Natural killer cell treated with Interleukin-12 subunit alpha and Interleukin-12 subunit beta and Interleukin-15 and Interleukin-18, amount 100 ng/mL, for 72 hours (primary cell): ENCODE results near the gene SMCO4. TPM values are rescaled to one million over a fixed set of nuclear protein-coding genes. Genes with fewer than 3 reads are reported as not detected.
"Not testable (repeated sequence)": the region's sequence is repeated elsewhere in the genome, so short reads cannot be mapped to it uniquely, and the experiment has no call there.

Experiments used
- ATAC-seq, 2 donors: fragments of 150-1000 bp; cut with Tn5 transposase in 1 of 2; sonication (Bioruptor Pico), chemical (Tn5 transposase) in 1 of 2; 2 replicates each; pipeline ENCODE4 v1.10.0; 2021
- DNase-seq: peaks from one replicate; pipeline ENCODE4 v3.0.0; 2022; ENCODE audit warnings: low spot score
- H3K27ac Mint-ChIP-seq, 2 donors: 1 replicate in 1 of 2; 2 replicates in 1 of 2; pipeline ENCODE4 v1.8.0; 2022; ENCODE audit warnings: mixed read lengths in 2 of 2, mild to moderate bottlenecking in 1 of 2, moderate library complexity in 1 of 2
- H3K27me3 Mint-ChIP-seq, 2 donors: 1 replicate in 1 of 2; 2 replicates in 1 of 2; pipeline ENCODE4 v1.8.0; 2022; ENCODE audit warnings: mixed read lengths in 2 of 2
- H3K36me3 Mint-ChIP-seq: one replicate; pipeline ENCODE4 v1.8.0; 2022; ENCODE audit warnings: mixed read lengths
- H3K4me1 Mint-ChIP-seq, 2 donors: 1 replicate in 1 of 2; 2 replicates in 1 of 2; pipeline ENCODE4 v1.8.0; 2022; ENCODE audit warnings: low read depth in 2 of 2, mixed read lengths in 2 of 2, mild to moderate bottlenecking in 1 of 2
- H3K4me3 Mint-ChIP-seq: one replicate; pipeline ENCODE4 v1.8.0; 2022; ENCODE audit warnings: mixed read lengths
- H3K9me3 Mint-ChIP-seq: 2 replicates; pipeline ENCODE4 v1.8.0; 2022; ENCODE audit warnings: mixed read lengths
- total RNA-seq, 2 donors: library from RNA; stranded (reverse); gene quantifications; one replicate each; pipeline ENCODE4 v1.2.3, GENCODE V29; 2022

The SMCO4 gene
- total RNA-seq, 2 donors from 2014 or later: 12.7 to 17.9 TPM

- no peak for ATAC-seq
- no peaks in the 10 kb centered on the region for H3K9me3 Mint-ChIP-seq
- no peaks in the 10 kb centered on the region for H3K36me3 Mint-ChIP-seq
- H3K4me1 Mint-ChIP-seq: peaks cover 7 to 12% of the 10 kb centered on the region in 2 donors
- H3K4me3 Mint-ChIP-seq: no peak overlapping the region
- H3K27me3 Mint-ChIP-seq: peaks cover 7 to 18% of the 10 kb centered on the region in 2 donors
- no peak overlapping the region for H3K27ac Mint-ChIP-seq
- no peak for DNase-seq
Measured at GRCh38 chr11:93547028-93547427, 3.8 kb upstream of the SMCO4 start.

- no peak overlapping the region for H3K4me3 Mint-ChIP-seq
- ATAC-seq (no peak), DNase-seq (no peak)
- H3K27ac Mint-ChIP-seq: no peak overlapping the region
- no peaks in the 10 kb centered on the region for H3K9me3 Mint-ChIP-seq
- H3K27me3 Mint-ChIP-seq: peaks cover 0 to 10% of the 10 kb centered on the region in 2 donors
- peaks cover 11 to 13% of the 10 kb centered on the region in 2 donors for H3K4me1 Mint-ChIP-seq
- no peaks in the 10 kb centered on the region for H3K36me3 Mint-ChIP-seq
Measured at GRCh38 chr11:93545566-93545965, 2.4 kb upstream of the SMCO4 start.

DNA sequence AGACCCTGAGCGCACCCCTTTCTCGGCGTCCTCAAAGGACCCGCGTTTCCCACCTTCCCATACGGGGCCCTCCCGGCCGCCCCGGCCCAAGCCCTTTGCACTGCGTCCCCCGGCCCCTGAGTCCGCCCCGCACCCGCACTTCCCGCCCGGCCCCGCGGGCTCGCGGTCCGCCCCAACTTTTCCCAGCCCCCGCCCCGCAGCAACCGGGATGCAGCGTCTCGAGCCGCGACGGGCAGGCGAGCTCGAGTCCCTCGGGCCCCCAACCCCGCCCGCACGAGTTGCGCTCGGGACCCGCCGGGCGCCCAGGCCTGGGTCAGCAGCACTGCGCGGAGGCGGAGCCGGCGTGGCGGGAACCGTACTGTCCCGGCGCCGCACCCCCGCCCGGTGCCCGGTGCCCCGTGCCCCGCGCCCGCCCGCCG is 371 bp downstream of the SMCO4 start:
- ATAC-seq: peak; percentile 69 to 79
- Mint-ChIP-seq H3K36me3 (no peaks in the 10 kb centered on the region), H3K4me3 (peak overlapping the region; percentile 75), H3K27me3 (peaks cover 0 to 8% of the 10 kb centered on the region in 2 donors), H3K27ac (no peak overlapping the region), H3K4me1 (peaks cover 13 to 16% of the 10 kb centered on the region in 2 donors), H3K9me3 (no peaks in the 10 kb centered on the region)
- DNase-seq: no peak

- ATAC-seq (peak; percentile 66 to 68), DNase-seq (no peak)
- H3K36me3 Mint-ChIP-seq: no peaks in the 10 kb centered on the region
- H3K4me1 Mint-ChIP-seq: peaks cover 18 to 23% of the 10 kb centered on the region in 2 donors
- peak overlapping the region in 1 of 2 donors; percentile 37 for H3K27ac Mint-ChIP-seq
- H3K27me3 Mint-ChIP-seq: peaks cover 0 to 5% of the 10 kb centered on the region in 2 donors
- no peaks in the 10 kb centered on the region for H3K9me3 Mint-ChIP-seq
- H3K4me3 Mint-ChIP-seq: peak overlapping the region; percentile 75
Measured at GRCh38 chr11:93541884-93542810, 1.0 kb downstream of the SMCO4 start.

- ATAC-seq (no peak), DNase-seq (no peak)
- H3K4me1 Mint-ChIP-seq: peaks cover 22 to 26% of the 10 kb centered on the region in 2 donors
- no peak overlapping the region for H3K4me3 Mint-ChIP-seq
- H3K27me3 Mint-ChIP-seq: no peaks in the 10 kb centered on the region
- no peaks in the 10 kb centered on the region for H3K9me3 Mint-ChIP-seq
- H3K27ac Mint-ChIP-seq: no peak overlapping the region
- no peaks in the 10 kb centered on the region for H3K36me3 Mint-ChIP-seq
Measured at GRCh38 chr11:93540896-93541553, 2.2 kb downstream of the SMCO4 start.

DNA sequence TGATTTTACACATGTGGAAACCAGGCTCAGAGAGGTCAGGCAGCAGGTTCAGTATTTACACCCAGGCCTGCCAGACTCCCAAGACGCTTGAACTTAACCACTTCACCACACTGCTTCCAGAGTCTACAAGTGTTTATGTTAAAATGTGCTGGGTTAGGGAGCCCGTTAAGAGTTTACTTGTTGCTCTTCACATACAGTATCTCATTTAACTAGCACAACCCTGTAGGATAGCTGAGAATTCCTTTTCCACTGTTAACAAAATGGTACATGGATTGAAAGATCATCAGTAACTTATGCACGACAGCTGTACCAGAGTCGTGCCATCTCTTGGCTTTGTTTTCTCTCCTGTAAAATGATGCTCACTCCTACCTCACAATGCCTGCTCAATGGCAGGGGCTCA is 2.9 kb downstream of the SMCO4 start:
- peaks cover 27 to 33% of the 10 kb centered on the region in 2 donors for H3K4me1 Mint-ChIP-seq
- ATAC-seq (no peak), DNase-seq (no peak)
- H3K4me3 Mint-ChIP-seq: no peak overlapping the region
- H3K9me3 Mint-ChIP-seq: no peaks in the 10 kb centered on the region
- no peaks in the 10 kb centered on the region for H3K36me3 Mint-ChIP-seq
- no peaks in the 10 kb centered on the region for H3K27me3 Mint-ChIP-seq
- H3K27ac Mint-ChIP-seq: no peak overlapping the region

DNA sequence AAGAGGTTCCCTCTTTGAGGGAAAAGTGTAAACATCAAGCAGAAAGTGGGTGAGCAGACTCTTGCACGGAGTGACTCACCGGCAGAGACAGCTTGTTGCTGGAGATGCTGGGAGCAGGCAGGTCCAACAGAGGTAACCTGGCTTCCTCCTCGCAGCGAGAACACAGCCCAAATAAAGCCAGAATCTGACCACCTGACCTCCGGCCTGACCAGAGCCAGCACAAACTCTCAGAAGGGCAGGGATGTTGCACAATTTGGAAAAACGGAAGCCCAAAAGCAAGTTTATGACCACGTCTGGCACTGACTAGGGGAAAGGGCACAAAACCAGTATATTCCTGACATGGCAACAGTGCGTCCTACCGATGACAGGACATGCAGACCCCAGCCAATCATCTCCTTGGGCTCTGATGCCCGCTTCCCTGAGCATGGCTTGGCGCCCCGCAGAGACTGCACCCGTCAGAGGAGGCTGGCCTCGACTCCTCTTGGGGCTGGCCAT is 5.4 kb downstream of the SMCO4 start:
- no peak for DNase-seq
- Mint-ChIP-seq H3K36me3 (no peaks in the 10 kb centered on the region), H3K27ac (no peak overlapping the region), H3K27me3 (no peaks in the 10 kb centered on the region), H3K9me3 (no peaks in the 10 kb centered on the region), H3K4me3 (no peak overlapping the region), H3K4me1 (peaks cover 26 to 33% of the 10 kb centered on the region in 2 donors)
- no peak for ATAC-seq

GRCh38 chr11:93537049-93537448 is 6.1 kb downstream of the SMCO4 start:
- no peak overlapping the region for H3K4me3 Mint-ChIP-seq

GRCh38 chr11:93536101-93536861 is 6.9 kb downstream of the SMCO4 start:
- H3K4me3 Mint-ChIP-seq: no peak overlapping the region
- no peaks in the 10 kb centered on the region for H3K9me3 Mint-ChIP-seq
- H3K27ac Mint-ChIP-seq: no peak overlapping the region
- H3K36me3 Mint-ChIP-seq: no peaks in the 10 kb centered on the region
- H3K4me1 Mint-ChIP-seq: peaks cover 28 to 43% of the 10 kb centered on the region in 2 donors
- DNase-seq (no peak), ATAC-seq (no peak)
- no peaks in the 10 kb centered on the region for H3K27me3 Mint-ChIP-seq

More at GRCh38 chr11:93537049-93537448, 6.1 kb downstream of the SMCO4 start:
- Mint-ChIP-seq H3K27me3 (no peaks in the 10 kb centered on the region), H3K9me3 (no peaks in the 10 kb centered on the region), H3K4me1 (peaks cover 27 to 39% of the 10 kb centered on the region in 2 donors), H3K36me3 (no peaks in the 10 kb centered on the region), H3K27ac (no peak overlapping the region)
- DNase-seq (no peak), ATAC-seq (no peak)

- not testable (repeated sequence) for H3K4me3 Mint-ChIP-seq, H3K9me3 Mint-ChIP-seq, H3K27me3 Mint-ChIP-seq, ATAC-seq, DNase-seq, H3K27ac Mint-ChIP-seq, H3K36me3 Mint-ChIP-seq
- H3K4me1 Mint-ChIP-seq: peaks cover 35 to 50% of the 10 kb centered on the region in 2 donors
Measured at GRCh38 chr11:93535578-93535977, 7.6 kb downstream of the SMCO4 start.

DNA sequence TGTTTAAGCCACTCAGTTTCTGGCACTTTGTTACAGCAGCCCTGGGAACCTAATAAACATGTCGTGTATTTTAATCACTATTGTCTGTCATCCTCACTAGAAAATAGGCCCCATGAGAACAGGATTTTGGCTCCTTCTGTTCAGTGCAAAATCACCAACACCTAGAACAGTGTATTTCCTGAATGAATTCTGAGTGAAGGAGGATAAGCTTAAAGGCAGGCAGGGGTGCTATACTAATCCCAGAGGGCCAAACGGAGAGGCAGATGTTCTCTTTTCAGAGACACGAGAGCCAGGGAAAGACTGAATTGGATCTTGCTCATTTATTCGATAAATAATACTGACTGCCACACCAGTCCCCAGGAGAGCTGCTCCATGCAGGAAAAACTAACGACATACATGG is 10.4 kb downstream of the SMCO4 start:
- Mint-ChIP-seq H3K27me3 (no peaks in the 10 kb centered on the region), H3K27ac (peak overlapping the region in 1 of 2 donors; percentile 38), H3K4me3 (no peak overlapping the region), H3K4me1 (peaks cover 55 to 68% of the 10 kb centered on the region in 2 donors), H3K36me3 (no peaks in the 10 kb centered on the region), H3K9me3 (no peaks in the 10 kb centered on the region)
- ATAC-seq: no peak
- DNase-seq: no peak

DNA sequence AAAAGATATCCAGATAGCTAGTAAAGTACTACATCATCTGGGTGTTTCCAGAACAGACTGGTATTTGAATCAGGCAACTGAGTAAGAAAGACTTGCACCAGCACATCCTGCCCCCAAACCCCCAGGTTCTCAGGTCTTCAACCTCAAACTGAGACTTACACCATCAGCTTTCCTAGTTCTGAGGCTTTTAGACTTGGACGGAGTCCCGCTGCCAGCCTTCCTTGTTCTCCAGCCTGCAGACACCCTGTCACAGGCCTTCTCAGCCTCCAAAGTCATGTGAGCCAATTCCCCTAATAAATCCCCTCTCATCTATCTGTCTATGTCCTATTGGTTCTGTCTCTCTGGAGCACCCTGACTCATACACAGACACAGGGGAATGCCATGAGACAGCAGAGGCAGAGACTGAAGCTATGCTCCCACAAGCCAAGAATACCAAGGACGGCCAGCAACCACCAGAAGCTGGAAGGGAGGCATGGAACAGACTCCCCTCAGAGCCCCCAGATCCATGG is 10.9 kb downstream of the SMCO4 start:
- H3K4me1 Mint-ChIP-seq: peaks cover 51 to 63% of the 10 kb centered on the region in 2 donors
- no peak overlapping the region for H3K4me3 Mint-ChIP-seq
- H3K27me3 Mint-ChIP-seq: no peaks in the 10 kb centered on the region

DNA sequence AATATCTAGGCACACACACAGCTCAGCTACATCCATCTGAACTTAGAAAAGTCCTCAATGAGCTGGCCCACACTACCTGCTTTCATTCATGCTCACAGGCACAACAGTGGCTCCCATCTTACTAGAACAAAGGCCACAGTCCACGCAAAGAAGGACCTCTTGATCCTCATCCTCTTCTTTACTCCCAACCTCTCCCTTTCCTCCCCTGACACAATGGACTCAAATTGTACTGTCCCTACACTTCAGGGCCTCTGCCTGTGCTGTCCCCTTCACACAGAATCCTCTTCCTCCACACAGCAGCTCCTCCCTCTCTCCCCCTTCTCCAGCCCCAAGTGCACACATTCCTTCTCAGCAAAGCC is 12.7 kb downstream of the SMCO4 start:
- no peak for DNase-seq
- H3K27ac Mint-ChIP-seq: peak overlapping the region; percentile 16 to 63
- peaks cover 52 to 70% of the 10 kb centered on the region in 2 donors for H3K4me1 Mint-ChIP-seq
- peak overlapping the region; percentile 37 for H3K4me3 Mint-ChIP-seq
- peak in 1 of 2 donors; percentile 4 for ATAC-seq
- no peaks in the 10 kb centered on the region for H3K9me3 Mint-ChIP-seq
- H3K27me3 Mint-ChIP-seq: no peaks in the 10 kb centered on the region
- no peaks in the 10 kb centered on the region for H3K36me3 Mint-ChIP-seq

More for the DNA sequence above, 10.9 kb downstream of the SMCO4 start:
- H3K36me3 Mint-ChIP-seq: no peaks in the 10 kb centered on the region
- peak overlapping the region in 1 of 2 donors; percentile 38 for H3K27ac Mint-ChIP-seq
- peak in 1 of 2 donors; percentile 51 for ATAC-seq
- H3K9me3 Mint-ChIP-seq: no peaks in the 10 kb centered on the region
- no peak for DNase-seq
